ENCODE measurements around the gene LUZP1.

DNA sequence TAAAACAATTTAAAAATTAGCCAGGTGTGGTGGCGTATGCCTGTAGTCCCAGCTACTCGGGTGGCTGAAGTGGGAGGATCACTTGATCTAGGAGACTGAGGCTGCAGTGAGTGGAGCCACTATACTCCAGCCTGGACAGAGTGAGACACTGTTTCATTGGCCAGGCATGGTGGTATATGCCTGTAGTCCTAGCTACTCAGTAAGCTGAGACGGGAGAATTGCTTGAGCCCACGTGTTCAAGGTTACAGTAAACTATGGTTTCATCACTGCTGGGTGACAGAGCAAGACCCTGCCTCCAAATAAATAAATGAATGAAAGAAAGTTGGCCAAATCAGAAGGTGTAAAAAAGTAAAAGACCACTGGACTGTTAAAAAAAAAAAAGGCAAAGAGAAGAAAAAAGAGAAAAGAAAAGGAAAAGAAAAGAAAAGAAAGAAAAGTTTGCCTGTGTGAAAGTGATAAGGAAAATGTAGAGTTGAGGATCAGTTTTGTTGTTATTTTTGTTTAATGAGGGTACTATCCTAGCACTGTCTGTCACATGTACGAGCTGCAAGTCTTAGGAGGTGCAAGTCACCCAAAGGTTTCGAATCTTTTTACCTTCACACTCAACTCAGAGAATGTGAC lies 52.3 kb downstream of the LUZP1 start:
- TF ChIP-seq, protein P1, sequence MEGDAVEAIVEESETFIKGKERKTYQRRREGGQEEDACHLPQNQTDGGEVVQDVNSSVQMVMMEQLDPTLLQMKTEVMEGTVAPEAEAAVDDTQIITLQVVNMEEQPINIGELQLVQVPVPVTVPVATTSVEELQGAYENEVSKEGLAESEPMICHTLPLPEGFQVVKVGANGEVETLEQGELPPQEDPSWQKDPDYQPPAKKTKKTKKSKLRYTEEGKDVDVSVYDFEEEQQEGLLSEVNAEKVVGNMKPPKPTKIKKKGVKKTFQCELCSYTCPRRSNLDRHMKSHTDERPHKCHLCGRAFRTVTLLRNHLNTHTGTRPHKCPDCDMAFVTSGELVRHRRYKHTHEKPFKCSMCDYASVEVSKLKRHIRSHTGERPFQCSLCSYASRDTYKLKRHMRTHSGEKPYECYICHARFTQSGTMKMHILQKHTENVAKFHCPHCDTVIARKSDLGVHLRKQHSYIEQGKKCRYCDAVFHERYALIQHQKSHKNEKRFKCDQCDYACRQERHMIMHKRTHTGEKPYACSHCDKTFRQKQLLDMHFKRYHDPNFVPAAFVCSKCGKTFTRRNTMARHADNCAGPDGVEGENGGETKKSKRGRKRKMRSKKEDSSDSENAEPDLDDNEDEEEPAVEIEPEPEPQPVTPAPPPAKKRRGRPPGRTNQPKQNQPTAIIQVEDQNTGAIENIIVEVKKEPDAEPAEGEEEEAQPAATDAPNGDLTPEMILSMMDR (IDR thresholded peaks at IDR 0.05) = no peak
- no peak for TF ChIP-seq POLR2A (IDR thresholded peaks at IDR 0.05)
